HL-60/S4 treated with phorbol 12-myristate 13-acetate at 8.2 ng/mL for 4 days and 3 days (cell line): ENCODE measurements around the gene FXN.

Experiments
- in situ Hi-C: fragments of 300-500 bp; cut with MboI; formaldehyde crosslinking; loops from 2 replicates; pipeline ENCODE4 v1.15.0; 2022; ENCODE audit warnings: low sequenced_read_pairs

The FXN gene

GRCh38 chr9:69020301-69021145 lies 15.0 kb upstream of the FXN start:
- in situ Hi-C loops: loop anchor here (25.0 kb wide), 1 partner anchor 433 kb away; no protein-coding TSS in a partner anchor

- in situ Hi-C loops: loop anchor here (25.0 kb wide), 1 partner anchor 436 kb away; no protein-coding TSS in a partner anchor
Observed at GRCh38 chr9:69023650-69024049, 11.9 kb upstream of the FXN start.

DNA sequence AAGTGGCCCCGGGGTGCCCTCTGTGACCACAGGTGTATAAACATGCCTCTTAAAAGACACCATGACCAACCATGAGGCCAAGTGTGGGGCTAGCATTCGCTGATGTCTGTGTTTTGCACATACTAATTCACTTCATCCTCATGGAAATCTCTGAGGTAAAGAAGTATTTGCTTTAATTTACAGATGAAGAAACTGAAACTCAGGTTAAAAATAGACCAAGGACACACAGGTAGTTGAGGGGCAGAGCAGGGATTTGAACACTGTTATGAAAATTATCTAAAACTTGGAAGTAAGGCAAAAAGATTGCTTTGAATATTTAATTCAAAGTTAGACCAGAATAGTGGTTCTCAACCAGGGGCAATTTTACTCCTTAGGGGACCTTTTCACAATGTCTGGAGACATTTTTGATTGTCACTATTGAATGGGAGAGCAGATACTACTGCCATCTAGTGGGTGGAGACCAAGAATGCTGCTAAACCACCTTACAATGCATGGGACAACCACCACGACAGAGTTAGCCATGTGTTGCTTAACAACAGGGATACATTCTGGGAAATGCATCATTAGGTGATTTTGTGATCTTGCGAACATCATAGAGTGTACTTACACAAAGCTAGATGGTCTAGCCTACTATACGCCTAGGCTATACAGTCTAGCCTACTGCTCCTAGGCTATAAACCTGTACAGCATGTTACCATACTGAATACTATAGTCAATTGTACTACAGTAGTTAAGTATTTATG lies 8.0 kb upstream of the FXN start:
- in situ Hi-C loops: no loop called here

- in situ Hi-C loops: no loop called here
Observed at GRCh38 chr9:69028754-69029153, 6.8 kb upstream of the FXN start.

DNA sequence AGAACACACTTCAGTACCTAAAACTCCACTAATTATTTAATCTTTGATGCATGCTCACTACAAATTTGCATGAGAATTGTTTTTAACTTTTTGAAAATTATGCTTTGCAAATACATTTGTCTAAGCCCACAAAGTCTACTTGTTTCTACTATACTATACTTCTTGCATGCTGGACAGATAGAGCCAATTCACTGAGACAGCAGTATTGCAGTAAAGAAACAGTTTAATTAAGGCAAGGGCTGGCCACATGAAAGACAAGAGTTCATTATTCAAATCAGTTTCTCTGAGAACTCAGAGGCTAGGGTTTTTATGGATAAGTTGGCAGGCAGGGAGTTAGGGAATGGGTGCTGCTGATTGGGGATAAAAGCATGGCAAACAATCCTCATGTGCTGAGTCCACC lies 6.0 kb upstream of the FXN start:
- in situ Hi-C loops: no loop called here

DNA sequence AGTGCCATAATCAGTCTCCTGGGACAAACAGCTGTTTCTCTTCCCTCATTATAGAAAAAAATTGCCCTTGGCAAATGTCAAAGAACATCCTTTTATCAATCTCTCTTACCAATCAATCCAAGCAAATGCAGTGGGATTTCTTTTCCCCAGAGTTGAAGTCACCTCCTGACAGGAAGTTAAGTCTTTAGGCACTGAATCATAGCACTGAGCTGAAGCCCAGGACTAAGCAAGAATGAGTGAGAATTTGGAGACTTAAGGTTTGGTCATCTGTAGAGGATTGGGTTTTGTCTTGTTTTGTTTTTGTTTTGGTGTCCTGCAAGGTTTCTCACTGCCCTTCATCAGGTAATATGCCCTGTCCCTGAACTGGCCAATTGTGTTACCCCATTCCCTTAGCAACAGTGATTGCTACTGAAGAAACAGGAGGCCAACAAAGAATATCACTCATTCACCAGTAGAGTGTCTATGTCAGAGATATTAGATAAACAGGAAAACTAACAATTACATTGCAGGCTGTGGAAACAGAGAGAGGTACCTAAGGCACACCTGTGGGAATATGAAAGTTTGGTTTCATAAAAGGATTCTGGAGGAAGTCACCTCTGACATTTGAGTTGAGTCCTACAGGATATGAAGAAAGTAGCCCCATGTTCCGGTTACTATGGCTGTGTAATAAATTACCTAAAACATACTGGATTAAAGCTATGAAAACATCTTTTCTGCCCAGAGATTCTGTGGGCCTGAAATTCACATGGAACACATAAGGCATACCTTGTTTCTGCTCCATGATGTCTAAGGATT lies 4.5 kb upstream of the FXN start:
- in situ Hi-C loops: no loop called here

GRCh38 chr9:69034071-69034470 lies 1.5 kb upstream of the FXN start:
- in situ Hi-C loops: no loop called here

- in situ Hi-C loops: no loop called here
Observed at GRCh38 chr9:69036309-69036708, 757 bp downstream of the FXN start.

DNA sequence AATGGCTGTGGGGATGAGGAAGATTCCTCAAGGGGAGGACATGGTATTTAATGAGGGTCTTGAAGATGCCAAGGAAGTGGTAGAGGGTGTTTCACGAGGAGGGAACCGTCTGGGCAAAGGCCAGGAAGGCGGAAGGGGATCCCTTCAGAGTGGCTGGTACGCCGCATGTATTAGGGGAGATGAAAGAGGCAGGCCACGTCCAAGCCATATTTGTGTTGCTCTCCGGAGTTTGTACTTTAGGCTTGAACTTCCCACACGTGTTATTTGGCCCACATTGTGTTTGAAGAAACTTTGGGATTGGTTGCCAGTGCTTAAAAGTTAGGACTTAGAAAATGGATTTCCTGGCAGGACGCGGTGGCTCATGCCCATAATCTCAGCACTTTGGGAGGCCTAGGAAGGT lies 1.2 kb downstream of the FXN start:
- in situ Hi-C loops: no loop called here

- in situ Hi-C loops: no loop called here
Observed at GRCh38 chr9:69040646-69041045, 5.1 kb downstream of the FXN start.

DNA sequence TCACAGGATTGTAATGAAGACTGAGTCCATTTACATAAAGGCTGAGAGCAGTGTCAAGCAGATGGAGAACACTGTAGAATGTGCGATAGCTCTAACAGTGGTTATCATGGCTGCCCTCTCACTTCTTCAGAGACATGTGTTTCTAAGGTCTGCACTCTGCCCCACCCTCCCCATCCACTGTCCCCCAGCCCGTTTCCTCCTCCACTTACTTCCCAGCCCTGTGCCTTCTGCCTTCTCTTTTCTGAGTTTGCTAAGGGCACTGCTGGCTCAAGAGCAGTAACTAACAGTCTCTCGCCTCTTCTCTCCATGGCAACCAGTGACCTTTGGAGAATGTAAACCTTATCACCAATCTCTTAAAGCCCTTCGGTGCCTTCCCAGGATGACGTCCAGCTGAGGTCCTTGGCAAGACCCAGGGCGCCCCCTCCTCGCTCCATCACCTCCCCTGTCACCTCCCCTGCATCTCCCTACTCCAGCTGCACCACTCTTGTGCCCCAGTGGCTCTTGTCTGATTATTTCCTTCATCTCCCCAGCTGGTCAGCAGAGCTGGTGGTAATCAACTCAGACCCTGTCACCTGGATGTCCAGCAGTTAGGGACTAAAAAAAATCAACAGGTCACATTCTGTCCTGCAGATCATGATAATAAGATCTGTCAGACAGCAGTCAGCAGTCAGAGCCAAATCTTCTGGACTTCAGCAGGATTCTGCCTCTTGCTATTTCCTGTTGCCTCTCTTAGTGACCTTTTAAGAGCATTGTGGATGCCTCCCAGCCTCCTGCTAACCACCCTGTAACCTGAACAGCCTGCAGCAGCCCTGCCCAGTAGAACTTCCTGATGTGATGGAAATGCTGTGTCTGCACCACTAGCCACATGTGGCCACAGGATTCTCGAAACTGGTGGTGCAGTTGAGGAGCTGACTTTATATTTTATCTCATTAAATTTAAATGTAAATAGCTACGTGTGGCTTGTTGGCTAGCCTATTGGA lies 9.0 kb downstream of the FXN start:
- in situ Hi-C loops: no loop called here

DNA sequence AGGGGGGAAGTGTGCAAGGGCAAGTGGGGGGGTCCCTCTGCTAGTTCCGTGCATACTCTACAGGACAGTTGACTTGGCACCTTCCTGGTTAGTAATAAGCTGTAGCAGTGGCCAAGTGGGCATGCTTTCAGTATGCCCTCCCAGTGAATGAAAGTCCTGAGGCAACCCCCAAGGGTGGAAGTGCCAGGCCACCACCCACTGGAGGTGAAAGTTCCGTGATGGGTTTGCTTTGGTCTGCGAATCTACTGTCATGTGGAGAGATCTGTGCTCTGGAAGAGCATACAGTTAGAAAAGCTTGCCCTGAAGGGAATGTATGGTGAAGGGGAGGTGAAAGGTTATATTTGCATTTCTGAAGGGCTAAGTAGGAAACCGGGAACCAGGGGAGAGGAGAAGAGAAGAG lies 10.3 kb downstream of the FXN start:
- in situ Hi-C loops: no loop called here

GRCh38 chr9:69046723-69047122 lies 11.2 kb downstream of the FXN start:
- in situ Hi-C loops: no loop called here

DNA sequence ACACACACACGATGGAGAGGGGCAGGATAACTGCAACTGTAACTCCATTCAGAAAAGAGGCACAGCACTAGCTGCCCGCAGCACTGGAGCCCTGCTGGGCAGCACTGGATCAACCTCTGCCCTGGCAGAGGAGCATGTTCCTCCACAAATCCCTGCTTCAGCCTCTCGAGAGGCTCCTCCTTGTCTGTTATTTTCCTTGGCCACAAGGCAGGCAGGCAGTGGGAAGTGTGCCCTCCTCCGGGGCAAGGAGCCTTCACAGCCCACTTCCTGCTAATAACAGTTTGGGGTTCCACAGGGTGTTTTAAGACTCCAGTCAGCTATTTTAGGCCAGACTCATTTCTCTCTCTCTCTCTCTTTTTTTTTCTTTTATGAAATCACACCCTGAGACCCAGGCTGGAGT lies 11.8 kb downstream of the FXN start:
- in situ Hi-C loops: no loop called here

- in situ Hi-C loops: no loop called here
Observed at GRCh38 chr9:69049094-69049493, 13.5 kb downstream of the FXN start.

DNA sequence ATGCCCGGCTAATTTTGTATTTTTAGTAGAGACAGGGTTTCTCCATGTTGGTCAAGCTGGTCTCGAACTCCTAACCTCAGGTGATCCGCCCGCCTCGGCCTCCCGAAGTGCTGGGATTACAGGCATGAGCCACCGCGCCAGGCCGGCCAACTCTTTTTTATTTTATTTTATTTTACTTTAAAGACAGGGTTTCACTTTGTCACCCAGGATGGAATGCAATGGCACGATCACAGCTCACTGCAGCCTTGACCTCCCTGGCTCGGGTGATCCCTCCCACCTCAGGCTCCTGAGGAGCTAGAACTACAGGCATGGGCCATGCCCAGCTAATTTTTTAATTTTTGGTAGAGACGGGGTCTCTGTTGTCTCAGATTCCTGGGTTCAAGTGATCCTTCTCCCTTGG lies 15.4 kb downstream of the FXN start:
- in situ Hi-C loops: loop anchor here (10.0 kb wide), 1 partner anchor 144 kb away; no protein-coding TSS in a partner anchor

DNA sequence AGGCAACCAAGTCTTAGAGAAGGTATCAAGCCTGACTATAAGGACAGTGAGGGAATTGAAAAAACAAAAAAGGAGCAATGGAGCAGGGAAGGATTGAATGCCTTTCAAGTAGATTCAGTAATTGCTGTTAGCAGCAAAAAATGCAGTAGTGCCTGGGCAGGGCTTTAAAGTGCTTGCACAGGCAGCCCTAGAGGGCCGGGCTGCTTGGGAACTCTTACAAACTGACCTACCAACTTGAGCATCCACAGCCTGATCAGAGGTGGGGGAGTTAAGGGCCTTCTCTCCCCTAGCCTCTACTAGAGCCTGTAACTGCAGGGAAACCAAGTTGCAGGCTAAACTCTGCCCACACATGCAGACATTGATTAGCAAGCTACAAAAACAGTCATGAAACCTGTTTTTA lies 19.4 kb downstream of the FXN start:
- in situ Hi-C loops: loop anchor here (10.0 kb wide), 1 partner anchor 140 kb away; no protein-coding TSS in a partner anchor

- in situ Hi-C loops: loop anchor here (10.0 kb wide), 1 partner anchor 138 kb away; no protein-coding TSS in a partner anchor
Observed at GRCh38 chr9:69056191-69056815, 20.8 kb downstream of the FXN start.

DNA sequence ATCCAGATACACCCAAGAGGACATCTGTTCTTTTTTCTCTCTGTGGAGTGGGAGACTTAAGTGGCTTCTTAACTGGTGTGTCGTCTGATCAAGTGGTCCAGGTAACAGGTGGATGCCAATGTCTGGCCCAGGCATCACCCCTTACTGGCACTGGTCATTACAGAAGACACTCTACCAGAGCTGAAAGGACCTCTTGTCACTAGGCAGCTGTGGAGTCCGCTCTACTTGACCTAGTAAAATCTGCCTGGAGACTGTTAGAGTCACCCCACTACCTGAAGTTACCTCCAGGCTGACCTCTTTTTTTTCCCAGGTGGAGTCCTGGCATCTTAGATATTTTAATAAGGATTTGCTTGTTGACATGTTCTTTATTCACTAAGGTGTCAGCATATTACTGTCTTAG lies 22.5 kb downstream of the FXN start:
- in situ Hi-C loops: loop anchor here (10.0 kb wide), 1 partner anchor 137 kb away; no protein-coding TSS in a partner anchor
